ENCODE data around the gene PCDHA10.

PCDHA10 gene

GRCh38 chr5:140882591-140882899 lies 26.8 kb downstream of the PCDHA10 start:
- Histone ChIP-seq H3K9me3 (replicated peaks; ENCODE audit: insufficient read depth, low read length) (no peaks in the 10 kb centered on the region), H2AFZ (ENCODE audit: low read length) (no peak overlapping the region), H3K9me2 (replicated peaks; ENCODE audit: insufficient read depth, low read length) (no peaks in the 10 kb centered on the region), H3K36me3 (replicated peaks; ENCODE audit: insufficient read depth, low read length) (no peaks in the 10 kb centered on the region), H3K4me2 (ENCODE audit: low read depth, low read length) (no peak overlapping the region), H3F3A (ENCODE audit: insufficient read depth, low read length) (no peaks in the 10 kb centered on the region), H3K4me1 (ENCODE audit: low read length) (no peaks in the 10 kb centered on the region), H4K20me1 (ENCODE audit: insufficient read depth, low read length) (no peaks in the 10 kb centered on the region), H3K9ac (ENCODE audit: low read length) (no peak overlapping the region), H3K27ac (ENCODE audit: low read length) (no peak overlapping the region), H3K4me3 (ENCODE audit: low read length) (no peak overlapping the region), H3K79me2 (ENCODE audit: low read length) (no peaks in the 10 kb centered on the region), H3K27me3 (replicated peaks; ENCODE audit: insufficient read depth, low read length) (no peaks in the 10 kb centered on the region)
- no peak for DNase-seq
- TF ChIP-seq, protein P1, sequence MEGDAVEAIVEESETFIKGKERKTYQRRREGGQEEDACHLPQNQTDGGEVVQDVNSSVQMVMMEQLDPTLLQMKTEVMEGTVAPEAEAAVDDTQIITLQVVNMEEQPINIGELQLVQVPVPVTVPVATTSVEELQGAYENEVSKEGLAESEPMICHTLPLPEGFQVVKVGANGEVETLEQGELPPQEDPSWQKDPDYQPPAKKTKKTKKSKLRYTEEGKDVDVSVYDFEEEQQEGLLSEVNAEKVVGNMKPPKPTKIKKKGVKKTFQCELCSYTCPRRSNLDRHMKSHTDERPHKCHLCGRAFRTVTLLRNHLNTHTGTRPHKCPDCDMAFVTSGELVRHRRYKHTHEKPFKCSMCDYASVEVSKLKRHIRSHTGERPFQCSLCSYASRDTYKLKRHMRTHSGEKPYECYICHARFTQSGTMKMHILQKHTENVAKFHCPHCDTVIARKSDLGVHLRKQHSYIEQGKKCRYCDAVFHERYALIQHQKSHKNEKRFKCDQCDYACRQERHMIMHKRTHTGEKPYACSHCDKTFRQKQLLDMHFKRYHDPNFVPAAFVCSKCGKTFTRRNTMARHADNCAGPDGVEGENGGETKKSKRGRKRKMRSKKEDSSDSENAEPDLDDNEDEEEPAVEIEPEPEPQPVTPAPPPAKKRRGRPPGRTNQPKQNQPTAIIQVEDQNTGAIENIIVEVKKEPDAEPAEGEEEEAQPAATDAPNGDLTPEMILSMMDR (IDR thresholded peaks at IDR 0.05; ENCODE audit: low read length) = no peak
- no peak for TF ChIP-seq EZH2phosphoT487 (IDR thresholded peaks at IDR 0.05; ENCODE audit: low read length)
- no peak for TF ChIP-seq EZH2 (optimal IDR thresholded peaks at IDR 0.05; ENCODE audit: low read depth, low read length)

DNA sequence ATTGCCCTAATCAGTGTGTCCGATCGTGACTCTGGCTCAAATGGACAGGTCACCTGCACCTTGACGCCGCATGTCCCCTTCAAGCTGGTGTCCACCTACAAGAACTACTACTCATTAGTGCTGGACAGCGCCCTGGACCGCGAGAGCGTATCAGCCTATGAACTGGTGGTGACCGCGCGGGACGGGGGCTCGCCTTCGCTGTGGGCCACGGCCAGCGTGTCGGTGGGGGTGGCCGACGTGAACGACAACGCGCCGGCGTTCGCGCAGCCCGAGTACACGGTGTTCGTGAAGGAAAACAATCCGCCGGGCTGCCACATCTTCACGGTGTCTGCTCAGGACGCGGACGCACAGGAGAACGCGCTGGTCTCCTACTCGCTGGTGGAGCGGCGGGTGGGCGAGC lies 27.7 kb downstream of the PCDHA10 start:
- Histone ChIP-seq H4K20me1 (ENCODE audit: insufficient read depth, low read length) (no peaks in the 10 kb centered on the region), H2AFZ (ENCODE audit: low read length) (no peak overlapping the region), H3K9ac (ENCODE audit: low read length) (no peak overlapping the region), H3K36me3 (replicated peaks; ENCODE audit: insufficient read depth, low read length) (no peaks in the 10 kb centered on the region), H3K4me3 (ENCODE audit: low read length) (no peak overlapping the region), H3K79me2 (ENCODE audit: low read length) (no peaks in the 10 kb centered on the region), H3K27ac (ENCODE audit: low read length) (no peak overlapping the region), H3K27me3 (replicated peaks; ENCODE audit: insufficient read depth, low read length) (no peaks in the 10 kb centered on the region), H3K4me1 (ENCODE audit: low read length) (no peaks in the 10 kb centered on the region), H3F3A (ENCODE audit: insufficient read depth, low read length) (no peaks in the 10 kb centered on the region), H3K4me2 (ENCODE audit: low read depth, low read length) (no peak overlapping the region), H3K9me3 (replicated peaks; ENCODE audit: insufficient read depth, low read length) (no peaks in the 10 kb centered on the region), H3K9me2 (replicated peaks; ENCODE audit: insufficient read depth, low read length) (no peaks in the 10 kb centered on the region)
- DNase-seq = no peak
- TF ChIP-seq EZH2 (optimal IDR thresholded peaks at IDR 0.05; ENCODE audit: low read depth, low read length) (no peak), EZH2phosphoT487 (IDR thresholded peaks at IDR 0.05; ENCODE audit: low read length) (no peak)
- TF ChIP-seq, protein P1 (IDR thresholded peaks at IDR 0.05; ENCODE audit: low read length) = no peak

GRCh38 chr5:140883927-140884697 lies 28.4 kb downstream of the PCDHA10 start:
- no peaks in the 10 kb centered on the region for H4K20me1 ChIP-seq (ENCODE audit: insufficient read depth, low read length)
- no peaks in the 10 kb centered on the region for H3F3A ChIP-seq (ENCODE audit: insufficient read depth, low read length)
- no peak for DNase-seq
- H3K4me2 ChIP-seq (ENCODE audit: low read depth, low read length) = no peak overlapping the region
- no peak overlapping the region for H3K4me3 ChIP-seq (ENCODE audit: low read length)
- no peaks in the 10 kb centered on the region for H3K79me2 ChIP-seq (ENCODE audit: low read length)
- no peak overlapping the region for H3K9ac ChIP-seq (ENCODE audit: low read length)
- TF ChIP-seq, protein P1 (IDR thresholded peaks at IDR 0.05; ENCODE audit: low read length) = no peak
- no peak for TF ChIP-seq EZH2 (optimal IDR thresholded peaks at IDR 0.05; ENCODE audit: low read depth, low read length)
- TF ChIP-seq EZH2phosphoT487 (IDR thresholded peaks at IDR 0.05; ENCODE audit: low read length) = no peak
- H3K36me3 ChIP-seq (replicated peaks; ENCODE audit: insufficient read depth, low read length) = no peaks in the 10 kb centered on the region
- H3K9me3 ChIP-seq (replicated peaks; ENCODE audit: insufficient read depth, low read length) = no peaks in the 10 kb centered on the region
- no peak overlapping the region for H3K27ac ChIP-seq (ENCODE audit: low read length)
- H3K9me2 ChIP-seq (replicated peaks; ENCODE audit: insufficient read depth, low read length) = no peaks in the 10 kb centered on the region
- H3K27me3 ChIP-seq (replicated peaks; ENCODE audit: insufficient read depth, low read length) = no peaks in the 10 kb centered on the region
- no peak overlapping the region for H2AFZ ChIP-seq (ENCODE audit: low read length)
- H3K4me1 ChIP-seq (ENCODE audit: low read length) = no peaks in the 10 kb centered on the region

All from MM.1S (cell line).